Tibial nerve (tissue), 4 donors: ENCODE measurements around the gene ADAMTS18.

Experiments used
- CTCF ChIP-seq, 5 experiments: fragments of 200-600 bp in 3 of 5; fragments of 450-650 bp in 2 of 5; sonication (generic) in 3 of 5; IDR thresholded peaks; one replicate each; pipeline ENCODE4 v1.5.1; 2016 to 2019; ENCODE audit warnings: antibody characterized with exemption in 5 of 5, mild to moderate bottlenecking in 3 of 5, moderate library complexity in 2 of 5
- EP300 ChIP-seq, 2 donors: sonication (generic); formaldehyde crosslinking; IDR thresholded peaks; one replicate each; pipeline ENCODE4 v1.6.1; 2017; ENCODE audit warnings: antibody characterized with exemption in 2 of 2, mild to moderate bottlenecking in 1 of 2
- POLR2A ChIP-seq, 2 donors: fragments of 450-650 bp; IDR thresholded peaks; one replicate each; pipeline ENCODE4 v1.6.1; 2017; ENCODE audit warnings: antibody characterized with exemption in 2 of 2, mild to moderate bottlenecking in 2 of 2, moderate library complexity in 2 of 2

- TF ChIP-seq CTCF (IDR thresholded peaks at IDR 0.05): no peak
- TF ChIP-seq EP300 (IDR thresholded peaks at IDR 0.05): no peak
- no peak for TF ChIP-seq POLR2A (IDR thresholded peaks at IDR 0.05)
These were observed 7.2 kb upstream of the ADAMTS18 start for GRCh38 chr16:77442078-77442477.
